HG03135 (cell line): ENCODE data around the gene FKBP6.
"Not testable (repeated sequence)": the region's sequence is repeated elsewhere in the genome, so short reads cannot be mapped to it uniquely, and the experiment has no call there.

Experiments used
- ATAC-seq: cut with Tn5 transposase; IDR thresholded peaks from one replicate; pipeline ENCODE4 v1.9.1; 2021; ENCODE audit warnings: mild to moderate bottlenecking, moderate library complexity; ENCODE audit not compliant: unreplicated experiment

The FKBP6 gene

GRCh38 chr7:73354196-73354595, 26.2 kb downstream of the FKBP6 start:
- ATAC-seq = no peak

GRCh38 chr7:73354821-73355220, 26.9 kb downstream of the FKBP6 start:
- no peak for ATAC-seq

- ATAC-seq = no peak
These were observed 28.2 kb downstream of the FKBP6 start for GRCh38 chr7:73356159-73356558.

GRCh38 chr7:73358590-73359275, 30.8 kb downstream of the FKBP6 start:
- no peak for ATAC-seq

- no peak for ATAC-seq
These were observed 31.3 kb downstream of the FKBP6 start for GRCh38 chr7:73359306-73359705.

- ATAC-seq = no peak
These were observed 31.9 kb downstream of the FKBP6 start for GRCh38 chr7:73359746-73360375.

GRCh38 chr7:73360590-73360989, 32.6 kb downstream of the FKBP6 start:
- not testable (repeated sequence) for ATAC-seq

- ATAC-seq = no peak
These were observed 35.5 kb downstream of the FKBP6 start for GRCh38 chr7:73363225-73364005.

- no peak for ATAC-seq
These were observed 36.2 kb downstream of the FKBP6 start for GRCh38 chr7:73364006-73364728.

GRCh38 chr7:73366127-73366526, 38.2 kb downstream of the FKBP6 start:
- ATAC-seq = no peak

- ATAC-seq = no peak
These were observed 39.0 kb downstream of the FKBP6 start for GRCh38 chr7:73366990-73367389.

- ATAC-seq = no peak
These were observed 41.0 kb downstream of the FKBP6 start for GRCh38 chr7:73369009-73369408.

- no peak for ATAC-seq
These were observed 41.7 kb downstream of the FKBP6 start for GRCh38 chr7:73369622-73370021.

GRCh38 chr7:73373741-73374140, 45.8 kb downstream of the FKBP6 start:
- no peak for ATAC-seq

- not testable (repeated sequence) for ATAC-seq
These were observed 48.3 kb downstream of the FKBP6 start for GRCh38 chr7:73376262-73376661.

- no peak for ATAC-seq
These were observed 48.9 kb downstream of the FKBP6 start for GRCh38 chr7:73376671-73377412.

- not testable (repeated sequence) for ATAC-seq
These were observed 49.6 kb downstream of the FKBP6 start for GRCh38 chr7:73377413-73378200.

- no peak for ATAC-seq
These were observed 55.1 kb downstream of the FKBP6 start for GRCh38 chr7:73382934-73383503.

- ATAC-seq = no peak
These were observed 59.4 kb downstream of the FKBP6 start for GRCh38 chr7:73387221-73387828.
